ENCODE data around the gene CORO2A. TPM values are rescaled to one million over a fixed set of nuclear protein-coding genes. Genes with fewer than 3 reads are reported as not detected.

CORO2A gene
- total and polyA plus RNA-seq, 2 of the 8 experiments (the other 6 are each of a cell fraction or from before 2014, with no cell fraction given) = 13.7 to 27.9 TPM

- TF ChIP-seq ZNF274 (IDR thresholded peaks at IDR 0.05; ENCODE audit: borderline replicate concordance, extremely low read depth, low read length) = no peak
Measured at GRCh38 chr9:98220911-98221310, 28.5 kb upstream of the CORO2A start (continued).
